Measurements from ENCODE around the gene C11orf86. TPM values are rescaled to one million over a fixed set of nuclear protein-coding genes. Genes with fewer than 3 reads are reported as not detected.

Gene C11orf86
- total RNA-seq, 2 donors from 2014 or later = not detected

DNA sequence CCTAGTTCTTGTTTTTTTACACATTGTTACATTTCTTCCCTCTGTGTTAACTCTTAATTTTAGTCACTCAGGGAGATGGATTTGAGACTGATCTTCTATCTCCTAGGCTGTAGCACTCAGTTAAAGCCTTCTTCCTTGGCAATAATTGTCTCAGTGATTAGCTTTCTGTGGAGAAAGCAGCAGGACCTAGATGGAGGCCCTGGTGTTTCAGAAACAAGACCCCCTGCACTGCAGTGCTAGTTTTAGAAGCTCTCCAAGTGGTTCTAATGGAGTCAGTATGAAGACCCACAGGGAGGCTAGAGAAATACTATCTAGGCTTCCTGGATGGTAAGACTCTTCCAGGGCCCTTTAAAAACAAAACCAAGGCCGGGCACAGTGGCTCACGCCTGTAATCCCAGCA, 12.9 kb upstream of the C11orf86 start:
- no peaks in the 10 kb centered on the region for H3K36me3 ChIP-seq
- no peak overlapping the region for H3K27ac ChIP-seq
- H3K9me3 ChIP-seq = no peaks in the 10 kb centered on the region
- no peaks in the 10 kb centered on the region for H3K27me3 ChIP-seq
- H3K4me3 ChIP-seq = no peak overlapping the region
- H3K4me1 ChIP-seq = peaks cover 0 to 14% of the 10 kb centered on the region in 2 donors
- TF ChIP-seq CTCF (IDR thresholded peaks at IDR 0.05) = no peak
- DNase-seq (ENCODE audit: low spot score) = no peak

GRCh38 chr11:66962801-66963200, 12.3 kb upstream of the C11orf86 start:
- no peak for DNase-seq (ENCODE audit: low spot score)
- Histone ChIP-seq H3K36me3 (no peaks in the 10 kb centered on the region), H3K4me3 (no peak overlapping the region), H3K27me3 (no peaks in the 10 kb centered on the region), H3K27ac (no peak overlapping the region), H3K9me3 (no peaks in the 10 kb centered on the region), H3K4me1 (peaks cover 0 to 8% of the 10 kb centered on the region in 2 donors)
- TF ChIP-seq CTCF (IDR thresholded peaks at IDR 0.05) = no peak

DNA sequence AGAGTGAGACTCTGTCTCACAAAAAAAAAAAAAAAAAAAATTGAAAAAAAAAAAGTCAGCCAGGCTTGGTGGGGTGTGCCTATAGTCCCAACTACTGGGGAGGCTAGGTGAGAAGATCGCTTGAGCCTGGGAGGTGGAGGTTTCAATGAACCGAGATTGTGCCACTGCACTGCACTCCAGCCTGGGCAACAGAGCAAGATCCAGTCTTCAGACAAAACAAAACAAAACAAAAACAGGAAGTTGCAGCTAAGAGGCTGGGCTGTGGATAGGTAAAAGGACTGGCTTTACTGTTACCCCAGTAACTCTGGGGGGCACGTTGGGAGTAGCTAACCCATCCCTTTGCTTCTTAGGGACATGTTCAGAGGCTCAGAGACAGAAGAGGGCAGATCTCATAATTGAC, 10.6 kb upstream of the C11orf86 start:
- Histone ChIP-seq H3K36me3 (no peaks in the 10 kb centered on the region), H3K4me1 (no peaks in the 10 kb centered on the region), H3K9me3 (no peaks in the 10 kb centered on the region), H3K4me3 (no peak overlapping the region), H3K27me3 (no peaks in the 10 kb centered on the region), H3K27ac (no peak overlapping the region)
- TF ChIP-seq CTCF (IDR thresholded peaks at IDR 0.05) = no peak
- DNase-seq (ENCODE audit: low spot score) = no peak

- Histone ChIP-seq H3K27ac (no peak overlapping the region), H3K27me3 (no peaks in the 10 kb centered on the region), H3K9me3 (no peaks in the 10 kb centered on the region), H3K4me1 (peaks cover 0 to 4% of the 10 kb centered on the region in 2 donors), H3K4me3 (no peak overlapping the region), H3K36me3 (no peaks in the 10 kb centered on the region)
- TF ChIP-seq CTCF (IDR thresholded peaks at IDR 0.05) = no peak
- no peak for DNase-seq (ENCODE audit: low spot score)
Measured at GRCh38 chr11:66966351-66966750, 8.8 kb upstream of the C11orf86 start.

- no peaks in the 10 kb centered on the region for H3K36me3 ChIP-seq
- DNase-seq (ENCODE audit: low spot score) = peak; percentile 66
- H3K9me3 ChIP-seq = no peaks in the 10 kb centered on the region
- H3K4me1 ChIP-seq = peaks cover 0 to 6% of the 10 kb centered on the region in 2 donors
- TF ChIP-seq CTCF (IDR thresholded peaks at IDR 0.05) = no peak
- no peak overlapping the region for H3K4me3 ChIP-seq
- peak overlapping the region in 1 of 2 donors; percentile 5 for H3K27ac ChIP-seq
- no peaks in the 10 kb centered on the region for H3K27me3 ChIP-seq
Measured at GRCh38 chr11:66967670-66968425, 7.3 kb upstream of the C11orf86 start.
